OCI-LY7 (cell line): ENCODE data around the gene GSG1.

Source experiments
- EZH2phosphoT487 ChIP-seq: fragments of 200-600 bp; sonication (generic); IDR thresholded peaks from 2 replicates; pipeline ENCODE4 v1.6.1; 2018; ENCODE audit warnings: low read depth, borderline replicate concordance, mild to moderate bottlenecking, mixed run types, antibody characterized with exemption, low read length, moderate library complexity, mixed read lengths
- TF ChIP-seq, protein P1 (sequence below): fragments of 200-600 bp; sonication (generic); conservative IDR thresholded peaks from 2 replicates; pipeline ENCODE4 v1.5.1; 2014; ENCODE audit warnings: mild to moderate bottlenecking, antibody characterized with exemption, low read length, moderate library complexity, mixed read lengths

DNA sequence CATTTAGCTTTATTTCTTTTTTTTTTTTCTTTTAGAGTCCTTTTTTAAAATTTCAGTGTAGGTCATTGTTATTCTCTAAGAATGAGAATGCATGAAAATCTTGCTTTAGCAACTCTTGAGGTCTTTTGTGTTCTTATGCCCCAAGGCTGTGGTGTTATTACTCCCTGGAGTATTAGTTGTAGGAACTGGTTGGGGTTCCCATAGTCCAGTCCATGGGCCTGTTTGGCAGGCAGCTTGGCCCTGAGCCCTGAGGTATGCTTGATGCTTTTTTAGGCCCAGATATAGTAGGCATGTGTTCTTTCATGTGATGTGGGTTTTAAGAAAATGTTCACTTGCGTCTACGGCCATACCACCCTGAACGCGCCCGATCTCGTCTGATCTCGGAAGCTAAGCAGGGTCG is 57.7 kb downstream of the GSG1 start:
- TF ChIP-seq, protein P1, sequence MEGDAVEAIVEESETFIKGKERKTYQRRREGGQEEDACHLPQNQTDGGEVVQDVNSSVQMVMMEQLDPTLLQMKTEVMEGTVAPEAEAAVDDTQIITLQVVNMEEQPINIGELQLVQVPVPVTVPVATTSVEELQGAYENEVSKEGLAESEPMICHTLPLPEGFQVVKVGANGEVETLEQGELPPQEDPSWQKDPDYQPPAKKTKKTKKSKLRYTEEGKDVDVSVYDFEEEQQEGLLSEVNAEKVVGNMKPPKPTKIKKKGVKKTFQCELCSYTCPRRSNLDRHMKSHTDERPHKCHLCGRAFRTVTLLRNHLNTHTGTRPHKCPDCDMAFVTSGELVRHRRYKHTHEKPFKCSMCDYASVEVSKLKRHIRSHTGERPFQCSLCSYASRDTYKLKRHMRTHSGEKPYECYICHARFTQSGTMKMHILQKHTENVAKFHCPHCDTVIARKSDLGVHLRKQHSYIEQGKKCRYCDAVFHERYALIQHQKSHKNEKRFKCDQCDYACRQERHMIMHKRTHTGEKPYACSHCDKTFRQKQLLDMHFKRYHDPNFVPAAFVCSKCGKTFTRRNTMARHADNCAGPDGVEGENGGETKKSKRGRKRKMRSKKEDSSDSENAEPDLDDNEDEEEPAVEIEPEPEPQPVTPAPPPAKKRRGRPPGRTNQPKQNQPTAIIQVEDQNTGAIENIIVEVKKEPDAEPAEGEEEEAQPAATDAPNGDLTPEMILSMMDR, result no peak
- no peak for TF ChIP-seq EZH2phosphoT487
